Stomach (tissue), 4 donors: ENCODE results near the gene NARF.

Source experiments
- CTCF ChIP-seq, 7 experiments: fragments of 450-650 bp in 4 of 7; fragments of 200-600 bp in 3 of 7; sonication (generic) in 3 of 7; IDR thresholded peaks; one replicate each; pipeline ENCODE4 v1.5.1; 2016 to 2019; ENCODE audit warnings: antibody characterized with exemption in 7 of 7, control low read depth in 2 of 7, mild to moderate bottlenecking in 1 of 7
- POLR2A ChIP-seq, 4 donors: fragments of 450-650 bp; IDR thresholded peaks; one replicate each; pipeline ENCODE4 v1.6.1; 2016; ENCODE audit warnings: antibody characterized with exemption in 4 of 4, control low read depth in 2 of 4, mild to moderate bottlenecking in 1 of 4, moderate library complexity in 1 of 4

- TF ChIP-seq CTCF (IDR thresholded peaks at IDR 0.05) (no peak), POLR2A (IDR thresholded peaks at IDR 0.05) (no peak)
These were observed 3.4 kb downstream of the NARF start for GRCh38 chr17:82461827-82462524.
